Osteocyte (in vitro differentiated cells): ENCODE data around the gene VANGL1. TPM values are rescaled to one million over a fixed set of nuclear protein-coding genes. Genes with fewer than 3 reads are reported as not detected.

Source experiments
- DNase-seq: peaks from one replicate; pipeline ENCODE4 v3.0.0; 2021; ENCODE audit warnings: mixed read lengths; ENCODE audit not compliant: unreplicated experiment; ENCODE audit errors: extremely low spot score
- H3K27ac Mint-ChIP-seq: one replicate; pipeline ENCODE4 v1.8.0; 2021; ENCODE audit warnings: mild to moderate bottlenecking, mixed read lengths; ENCODE audit not compliant: unreplicated experiment
- H3K27me3 Mint-ChIP-seq: one replicate; pipeline ENCODE4 v1.8.0; 2021; ENCODE audit warnings: mixed read lengths; ENCODE audit not compliant: unreplicated experiment
- H3K36me3 Mint-ChIP-seq: one replicate; pipeline ENCODE4 v1.8.0; 2021; ENCODE audit warnings: mixed read lengths; ENCODE audit not compliant: unreplicated experiment
- H3K4me1 Mint-ChIP-seq: one replicate; pipeline ENCODE4 v1.8.0; 2021; ENCODE audit warnings: mixed read lengths; ENCODE audit not compliant: unreplicated experiment
- H3K4me3 Mint-ChIP-seq: one replicate; pipeline ENCODE4 v1.8.0; 2021; ENCODE audit warnings: mild to moderate bottlenecking, moderate library complexity, mixed read lengths; ENCODE audit not compliant: unreplicated experiment
- H3K9me3 Mint-ChIP-seq: one replicate; pipeline ENCODE4 v1.8.0; 2021; ENCODE audit warnings: mixed read lengths; ENCODE audit not compliant: unreplicated experiment
- CTCF ChIP-seq: fragments of 200-600 bp; sonication (generic); IDR thresholded peaks from 2 replicates; pipeline ENCODE4 v1.5.0; 2021; ENCODE audit warnings: antibody characterized with exemption, mild to moderate bottlenecking, moderate library complexity
- total RNA-seq: library from RNA; stranded (reverse); gene quantifications from 2 replicates; pipeline ENCODE4 v1.2.1, GENCODE V29; 2021

Gene VANGL1
- total RNA-seq, 1 donor from 2014 or later = 16.2 TPM

GRCh38 chr1:115666702-115667101, 24.9 kb downstream of the VANGL1 start:
- Mint-ChIP-seq H3K9me3 (peaks cover 6% of the 10 kb centered on the region), H3K4me3 (no peak overlapping the region), H3K4me1 (peaks cover 33% of the 10 kb centered on the region), H3K27me3 (no peaks in the 10 kb centered on the region), H3K27ac (no peak overlapping the region), H3K36me3 (peaks cover 32% of the 10 kb centered on the region)
- DNase-seq = no peak
- no peak for TF ChIP-seq CTCF

- TF ChIP-seq CTCF = no peak
- H3K27ac Mint-ChIP-seq = peak overlapping the region; percentile 65
- H3K9me3 Mint-ChIP-seq = peaks cover 6% of the 10 kb centered on the region
- DNase-seq = no peak
- H3K4me1 Mint-ChIP-seq = peaks cover 34% of the 10 kb centered on the region
- no peaks in the 10 kb centered on the region for H3K27me3 Mint-ChIP-seq
- H3K4me3 Mint-ChIP-seq = no peak overlapping the region
- peaks cover 33% of the 10 kb centered on the region for H3K36me3 Mint-ChIP-seq
These were observed 26.8 kb downstream of the VANGL1 start for GRCh38 chr1:115668579-115668978.

- no peak for DNase-seq
- Mint-ChIP-seq H3K4me1 (peaks cover 34% of the 10 kb centered on the region), H3K27me3 (no peaks in the 10 kb centered on the region), H3K9me3 (peaks cover 6% of the 10 kb centered on the region), H3K36me3 (peaks cover 30% of the 10 kb centered on the region), H3K27ac (peak overlapping the region; percentile 65), H3K4me3 (no peak overlapping the region)
- no peak for TF ChIP-seq CTCF
These were observed 27.4 kb downstream of the VANGL1 start for GRCh38 chr1:115669002-115669673.

- Mint-ChIP-seq H3K4me3 (no peak overlapping the region), H3K9me3 (peaks cover 6% of the 10 kb centered on the region), H3K36me3 (peaks cover 30% of the 10 kb centered on the region), H3K27me3 (no peaks in the 10 kb centered on the region), H3K27ac (no peak overlapping the region), H3K4me1 (peaks cover 34% of the 10 kb centered on the region)
- no peak for DNase-seq
- no peak for TF ChIP-seq CTCF
These were observed 28.1 kb downstream of the VANGL1 start for GRCh38 chr1:115669886-115670285.

GRCh38 chr1:115670476-115671175, 28.9 kb downstream of the VANGL1 start:
- H3K27ac Mint-ChIP-seq = peak overlapping the region; percentile 57
- H3K27me3 Mint-ChIP-seq = no peaks in the 10 kb centered on the region
- H3K4me3 Mint-ChIP-seq = no peak overlapping the region
- no peak for TF ChIP-seq CTCF
- H3K9me3 Mint-ChIP-seq = peaks cover 6% of the 10 kb centered on the region
- H3K4me1 Mint-ChIP-seq = peaks cover 34% of the 10 kb centered on the region
- peak; percentile 88 for DNase-seq
- peaks cover 27% of the 10 kb centered on the region for H3K36me3 Mint-ChIP-seq
